ENCODE measurements around the gene TIMM10.

DNA sequence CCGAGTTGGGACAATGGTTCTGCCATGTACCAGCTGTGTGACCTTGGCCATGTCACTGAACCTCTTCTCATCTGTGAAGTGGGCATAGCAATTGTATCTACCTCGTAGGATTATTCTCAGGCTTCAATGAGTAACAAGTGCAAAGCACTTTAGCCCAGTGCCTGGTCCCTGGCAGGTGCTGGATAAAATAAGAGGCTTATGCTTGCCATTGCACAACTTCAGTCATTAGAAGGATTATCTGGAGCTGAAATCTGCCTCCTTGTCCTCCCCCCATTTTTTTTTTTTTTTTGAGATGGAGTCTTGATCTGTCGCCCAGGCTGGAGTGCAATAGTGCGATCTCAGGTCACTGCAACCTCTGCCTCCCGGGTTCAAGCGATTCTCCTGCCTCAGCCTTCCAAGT, 14.0 kb upstream of the TIMM10 start:
- TF ChIP-seq EP300 (IDR thresholded peaks at IDR 0.05) (no peak), POLR2A (IDR thresholded peaks at IDR 0.05) (no peak)
- TF ChIP-seq, protein P1, sequence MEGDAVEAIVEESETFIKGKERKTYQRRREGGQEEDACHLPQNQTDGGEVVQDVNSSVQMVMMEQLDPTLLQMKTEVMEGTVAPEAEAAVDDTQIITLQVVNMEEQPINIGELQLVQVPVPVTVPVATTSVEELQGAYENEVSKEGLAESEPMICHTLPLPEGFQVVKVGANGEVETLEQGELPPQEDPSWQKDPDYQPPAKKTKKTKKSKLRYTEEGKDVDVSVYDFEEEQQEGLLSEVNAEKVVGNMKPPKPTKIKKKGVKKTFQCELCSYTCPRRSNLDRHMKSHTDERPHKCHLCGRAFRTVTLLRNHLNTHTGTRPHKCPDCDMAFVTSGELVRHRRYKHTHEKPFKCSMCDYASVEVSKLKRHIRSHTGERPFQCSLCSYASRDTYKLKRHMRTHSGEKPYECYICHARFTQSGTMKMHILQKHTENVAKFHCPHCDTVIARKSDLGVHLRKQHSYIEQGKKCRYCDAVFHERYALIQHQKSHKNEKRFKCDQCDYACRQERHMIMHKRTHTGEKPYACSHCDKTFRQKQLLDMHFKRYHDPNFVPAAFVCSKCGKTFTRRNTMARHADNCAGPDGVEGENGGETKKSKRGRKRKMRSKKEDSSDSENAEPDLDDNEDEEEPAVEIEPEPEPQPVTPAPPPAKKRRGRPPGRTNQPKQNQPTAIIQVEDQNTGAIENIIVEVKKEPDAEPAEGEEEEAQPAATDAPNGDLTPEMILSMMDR (IDR thresholded peaks at IDR 0.05) = no peak

Measured in tibial nerve (tissue), 4 donors.